ENCODE measurements around the gene ARL15.
"Not testable (repeated sequence)": the region's sequence is repeated elsewhere in the genome, so short reads cannot be mapped to it uniquely, and the experiment has no call there.

ARL15 gene

DNA sequence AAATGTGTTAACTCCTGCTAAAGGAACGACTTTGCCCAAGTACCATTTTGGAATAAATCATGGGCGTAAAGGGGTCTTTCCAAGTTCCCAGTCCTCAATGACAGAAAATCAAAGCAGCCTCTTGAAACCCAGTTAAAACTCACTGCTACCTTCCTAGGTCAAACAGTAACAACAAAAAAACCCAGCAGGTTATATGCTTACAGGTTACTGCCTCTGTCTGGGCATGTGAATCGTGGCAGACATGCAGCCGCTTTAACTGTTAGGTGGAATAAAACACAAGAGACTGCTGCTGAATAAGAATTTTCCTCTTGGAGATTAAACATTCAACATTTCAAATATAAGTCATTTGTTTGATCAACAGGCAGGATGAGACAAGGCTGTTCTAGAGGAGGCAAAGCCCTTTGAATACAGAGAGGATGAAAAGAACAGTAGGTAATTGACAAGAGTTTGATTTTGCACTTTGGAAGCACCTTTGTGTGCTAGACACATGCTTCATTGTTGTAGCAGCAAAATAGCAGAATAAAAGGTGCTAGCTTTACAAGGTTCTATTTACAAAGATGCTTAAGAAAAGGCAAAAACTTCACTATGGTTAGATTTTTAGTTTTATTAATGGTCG lies 430.6 kb downstream of the ARL15 start:
- no peak for DNase-seq

GRCh38 chr5:53878015-53878414 lies 432.4 kb downstream of the ARL15 start:
- DNase-seq: no peak

DNA sequence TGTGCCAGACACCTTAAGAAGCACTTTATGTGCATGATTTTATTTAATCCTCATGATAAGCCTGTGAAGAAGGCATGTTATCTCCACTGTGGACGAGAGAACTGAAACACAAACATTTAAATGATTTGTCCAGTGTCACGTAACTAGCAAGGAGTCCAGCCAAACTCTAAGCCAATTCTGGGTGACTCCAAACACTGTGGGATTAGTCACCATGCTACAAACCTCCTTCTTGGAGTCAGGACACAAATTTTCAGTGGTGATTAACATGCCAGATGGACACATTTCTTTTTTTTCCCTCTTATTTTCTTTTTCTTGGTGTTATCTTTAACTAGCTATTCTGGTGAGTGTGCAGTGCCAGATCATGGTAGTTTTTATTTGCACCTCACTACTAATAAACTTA lies 433.1 kb downstream of the ARL15 start:
- DNase-seq: no peak

GRCh38 chr5:53874409-53874808 lies 436.0 kb downstream of the ARL15 start:
- no peak for DNase-seq

- DNase-seq: no peak
These were observed 437.1 kb downstream of the ARL15 start for GRCh38 chr5:53873235-53873634.

DNA sequence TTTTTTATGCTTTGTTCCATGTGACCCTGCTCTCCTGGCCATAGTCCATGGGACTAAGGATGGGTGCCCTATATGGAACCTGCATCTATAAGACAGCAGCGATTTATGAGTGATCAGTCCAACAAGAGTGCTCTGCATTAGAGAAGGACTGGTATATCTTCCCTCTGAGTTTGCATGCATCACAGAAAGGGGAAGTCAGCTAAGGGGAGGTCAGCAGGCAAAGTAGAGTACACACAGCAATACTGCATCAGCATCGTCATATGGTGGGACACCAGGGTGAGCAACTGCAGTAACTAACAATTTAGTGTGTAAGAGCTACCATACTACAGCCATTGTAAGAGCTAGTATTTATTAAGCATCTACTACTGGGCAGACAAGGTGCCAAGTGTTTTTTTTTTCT lies 438.6 kb downstream of the ARL15 start:
- DNase-seq: no peak

DNA sequence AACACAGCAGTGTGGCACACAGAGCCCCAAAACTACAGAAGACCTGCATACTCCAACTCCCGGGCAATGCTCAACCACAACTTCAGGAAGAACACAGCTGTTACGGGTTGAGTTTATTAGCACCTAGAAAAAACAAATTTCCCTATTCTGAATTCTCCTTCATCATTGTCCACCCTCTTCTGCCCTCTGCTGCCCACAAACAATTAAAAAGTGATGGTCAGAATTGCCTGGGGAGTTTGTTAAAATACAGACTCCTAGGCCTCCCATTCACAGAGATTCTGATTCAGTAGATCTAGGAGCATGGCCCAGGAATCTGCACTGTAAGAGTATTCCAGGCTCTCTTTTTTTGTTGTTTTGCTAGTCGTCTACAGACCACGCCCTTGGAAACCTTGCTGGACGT lies 439.3 kb downstream of the ARL15 start:
- DNase-seq: no peak

GRCh38 chr5:53858700-53859456 lies 451.5 kb downstream of the ARL15 start:
- no peak for DNase-seq

- DNase-seq: no peak
These were observed 453.9 kb downstream of the ARL15 start for GRCh38 chr5:53856506-53856905.

GRCh38 chr5:53836851-53837430 lies 473.4 kb downstream of the ARL15 start:
- DNase-seq: not testable (repeated sequence)

DNA sequence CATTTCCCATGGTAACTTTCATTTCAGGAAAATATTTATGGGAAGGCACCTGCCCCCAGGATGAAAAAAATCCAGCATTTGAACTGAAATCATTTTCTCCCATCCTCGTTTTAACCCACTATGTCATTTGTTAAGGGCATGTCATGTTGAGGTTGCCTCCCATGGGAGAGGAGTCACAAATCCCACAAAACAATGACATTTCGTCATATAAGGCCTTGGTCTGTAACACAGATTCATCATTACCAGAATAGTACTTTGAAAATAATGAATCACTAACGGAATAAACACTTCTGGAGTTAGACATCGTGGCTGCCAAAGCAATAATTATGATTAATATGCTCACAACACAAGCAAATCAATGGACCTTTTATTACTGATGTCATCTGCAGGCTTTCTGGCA lies 475.9 kb downstream of the ARL15 start:
- no peak for DNase-seq
